Calu3 (cell line): ENCODE measurements around the gene CYB5D1. TPM values are rescaled to one million over a fixed set of nuclear protein-coding genes. Genes with fewer than 3 reads are reported as not detected.
A peak's percentile ranks its signal among the peaks of the same experiment; 100 is the strongest.
"Not testable (repeated sequence)": the region's sequence is repeated elsewhere in the genome, so short reads cannot be mapped to it uniquely, and the experiment has no call there.

Experiments used
- Bru-seq: library from RNA; stranded (reverse); fragments of 400-500 nt; gene quantifications from one replicate; lab custom pipeline; 2021; lab: Mats Ljungman, UMichigan
- BruChase-seq, 2 experiments: library from RNA; stranded (reverse); fragments of 400-500 nt; gene quantifications; one replicate each; lab custom pipeline; 2021; lab: Mats Ljungman, UMichigan
- BruUV-seq: library from RNA; stranded (reverse); fragments of 400-500 nt; replicated peaks from 2 replicates; lab custom pipeline; 2021; lab: Mats Ljungman, UMichigan
- CTCF ChIA-PET: fragments of 300-600 bp; sonication (Branson Sonifier 250); formaldehyde crosslinking; loops from one replicate; lab custom pipeline; 2022; ENCODE audit warnings: antibody characterized with exemption; lab: Charles Lee
- DNase-seq: peaks from one replicate; pipeline ENCODE4 v3.0.0; 2022
- H3K27ac Mint-ChIP-seq: one replicate; pipeline ENCODE4 v1.8.0; 2022; ENCODE audit warnings: mixed read lengths; ENCODE audit not compliant: unreplicated experiment
- H3K27me3 Mint-ChIP-seq: one replicate; pipeline ENCODE4 v1.8.0; 2022; ENCODE audit warnings: mixed read lengths; ENCODE audit not compliant: unreplicated experiment
- H3K36me3 Mint-ChIP-seq: one replicate; pipeline ENCODE4 v1.8.0; 2022; ENCODE audit warnings: mild to moderate bottlenecking, moderate library complexity, mixed read lengths; ENCODE audit not compliant: insufficient read depth, unreplicated experiment
- H3K4me1 Mint-ChIP-seq: one replicate; pipeline ENCODE4 v1.8.0; 2022; ENCODE audit warnings: mild to moderate bottlenecking, low read depth, mixed read lengths; ENCODE audit not compliant: unreplicated experiment
- H3K4me3 Mint-ChIP-seq: one replicate; pipeline ENCODE4 v1.8.0; 2022; ENCODE audit warnings: mild to moderate bottlenecking, low read depth, moderate library complexity, mixed read lengths; ENCODE audit not compliant: unreplicated experiment
- H3K9me3 Mint-ChIP-seq: one replicate; pipeline ENCODE4 v1.8.0; 2022; ENCODE audit warnings: low read depth, mixed read lengths; ENCODE audit not compliant: unreplicated experiment
- intact Hi-C: fragments of 100-400 bp; cut with micrococcal nuclease; formaldehyde crosslinking; loops from one replicate; pipeline ENCODE4 v1.10.0; 2022; ENCODE audit not compliant: unreplicated experiment
- long read RNA-seq: library from polyadenylated mRNA; stranded (forward); transcript quantifications from one replicate; pipeline ENCODE4 v2.0.0, GENCODE V29; 2022
- total RNA-seq: library from RNA; stranded (reverse); gene quantifications from 2 replicates; pipeline ENCODE4 v1.2.3, GENCODE V29; 2022
- TF ChIP-seq, protein P1 (sequence below): fragments of 200-600 bp; IDR thresholded peaks from one replicate; pipeline ENCODE4 v1.8.0; 2022; ENCODE audit warnings: antibody characterized with exemption; ENCODE audit not compliant: unreplicated experiment

CYB5D1 gene, protein sequence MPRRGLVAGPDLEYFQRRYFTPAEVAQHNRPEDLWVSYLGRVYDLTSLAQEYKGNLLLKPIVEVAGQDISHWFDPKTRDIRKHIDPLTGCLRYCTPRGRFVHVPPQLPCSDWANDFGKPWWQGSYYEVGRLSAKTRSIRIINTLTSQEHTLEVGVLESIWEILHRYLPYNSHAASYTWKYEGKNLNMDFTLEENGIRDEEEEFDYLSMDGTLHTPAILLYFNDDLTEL
- 8.0 and 8.4 TPM in 2 replicates for total RNA-seq
- Bru-seq, nascent RNA = percentile 35 among the genes with signal in this experiment
- BruChase-seq, experiment 1, labeled RNA remaining after a 6-hour chase = percentile 70 among the genes with signal in this experiment
- percentile 64 among the genes with signal in this experiment for BruChase-seq, experiment 2, labeled RNA remaining after a 2-hour chase
- long read RNA-seq, transcript CYB5D1-201 (4 exons, 3,509 nt) = major isoform, 5 of 6 reads
- long read RNA-seq, partial matches to known transcripts = 1 of 6 reads
- long read RNA-seq, other reads (novel, unspliced or antisense) = 0 of 6 reads

DNA sequence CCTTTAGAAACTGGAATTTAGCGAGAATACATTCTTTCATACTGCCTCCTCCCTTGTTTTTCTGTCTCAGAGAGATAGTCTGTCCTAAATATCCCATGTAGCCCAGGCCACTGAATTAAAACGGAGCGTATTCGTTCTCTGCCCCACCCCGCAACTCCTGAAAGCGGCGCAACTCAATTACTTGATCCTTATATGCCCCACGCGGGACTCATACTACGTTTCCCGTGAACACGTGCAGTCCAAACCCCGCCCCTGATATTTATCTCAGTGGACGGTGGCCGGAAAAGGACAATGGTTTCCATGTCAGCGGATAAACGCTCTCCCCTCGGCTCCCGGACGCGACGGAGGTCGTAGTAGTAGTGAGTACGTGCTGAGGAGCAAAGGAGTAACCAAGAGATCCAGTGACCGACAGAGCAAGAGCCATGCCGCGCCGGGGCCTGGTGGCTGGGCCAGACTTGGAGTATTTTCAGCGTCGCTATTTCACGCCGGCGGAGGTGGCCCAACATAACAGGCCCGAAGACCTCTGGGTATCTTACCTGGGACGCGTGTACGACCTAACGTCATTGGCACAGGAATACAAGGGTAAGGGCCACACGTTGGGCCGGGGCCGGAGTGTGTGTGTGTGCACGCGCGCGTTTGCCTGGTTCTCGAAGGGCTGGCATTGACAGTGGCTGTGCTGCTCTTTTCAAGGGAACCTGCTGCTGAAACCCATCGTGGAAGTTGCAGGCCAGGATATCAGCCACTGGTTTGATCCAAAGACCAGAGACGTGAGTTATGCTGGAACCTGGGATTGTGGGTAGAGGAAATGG is at the start of gene CYB5D1:
CYB5D1 (plus strand) TSS at position 291 of the 809 bp plus-strand sequence; CDS start at position 423, 132 bp downstream.
- peak; percentile 78 for DNase-seq
- H3K27ac Mint-ChIP-seq = no peak within 1 kb of the TSS
- intact Hi-C loops = loop anchor here (1.0 to 10.0 kb wide), 4 partner anchors 15 to 131 kb away; no protein-coding TSS in a partner anchor
- H3K27me3 Mint-ChIP-seq = no peaks in the 10 kb centered on the region
- BruUV-seq = no TSS peak
- H3K4me1 Mint-ChIP-seq = peaks cover 7% of the 10 kb centered on the region
- TF ChIP-seq, protein P1, sequence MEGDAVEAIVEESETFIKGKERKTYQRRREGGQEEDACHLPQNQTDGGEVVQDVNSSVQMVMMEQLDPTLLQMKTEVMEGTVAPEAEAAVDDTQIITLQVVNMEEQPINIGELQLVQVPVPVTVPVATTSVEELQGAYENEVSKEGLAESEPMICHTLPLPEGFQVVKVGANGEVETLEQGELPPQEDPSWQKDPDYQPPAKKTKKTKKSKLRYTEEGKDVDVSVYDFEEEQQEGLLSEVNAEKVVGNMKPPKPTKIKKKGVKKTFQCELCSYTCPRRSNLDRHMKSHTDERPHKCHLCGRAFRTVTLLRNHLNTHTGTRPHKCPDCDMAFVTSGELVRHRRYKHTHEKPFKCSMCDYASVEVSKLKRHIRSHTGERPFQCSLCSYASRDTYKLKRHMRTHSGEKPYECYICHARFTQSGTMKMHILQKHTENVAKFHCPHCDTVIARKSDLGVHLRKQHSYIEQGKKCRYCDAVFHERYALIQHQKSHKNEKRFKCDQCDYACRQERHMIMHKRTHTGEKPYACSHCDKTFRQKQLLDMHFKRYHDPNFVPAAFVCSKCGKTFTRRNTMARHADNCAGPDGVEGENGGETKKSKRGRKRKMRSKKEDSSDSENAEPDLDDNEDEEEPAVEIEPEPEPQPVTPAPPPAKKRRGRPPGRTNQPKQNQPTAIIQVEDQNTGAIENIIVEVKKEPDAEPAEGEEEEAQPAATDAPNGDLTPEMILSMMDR = no peak
- no peak within 1 kb of the TSS for H3K4me3 Mint-ChIP-seq
- no peaks in the 10 kb centered on the region for H3K9me3 Mint-ChIP-seq
- H3K36me3 Mint-ChIP-seq = peaks cover 7% of the 10 kb centered on the region
- CTCF ChIA-PET = interaction anchor here (0.7 to 1.1 kb wide), 7 partner anchors 13 to 238 kb away, joined by 3 to 5 read pairs (median 4); partner anchors contain the start of gene KDM6B

DNA sequence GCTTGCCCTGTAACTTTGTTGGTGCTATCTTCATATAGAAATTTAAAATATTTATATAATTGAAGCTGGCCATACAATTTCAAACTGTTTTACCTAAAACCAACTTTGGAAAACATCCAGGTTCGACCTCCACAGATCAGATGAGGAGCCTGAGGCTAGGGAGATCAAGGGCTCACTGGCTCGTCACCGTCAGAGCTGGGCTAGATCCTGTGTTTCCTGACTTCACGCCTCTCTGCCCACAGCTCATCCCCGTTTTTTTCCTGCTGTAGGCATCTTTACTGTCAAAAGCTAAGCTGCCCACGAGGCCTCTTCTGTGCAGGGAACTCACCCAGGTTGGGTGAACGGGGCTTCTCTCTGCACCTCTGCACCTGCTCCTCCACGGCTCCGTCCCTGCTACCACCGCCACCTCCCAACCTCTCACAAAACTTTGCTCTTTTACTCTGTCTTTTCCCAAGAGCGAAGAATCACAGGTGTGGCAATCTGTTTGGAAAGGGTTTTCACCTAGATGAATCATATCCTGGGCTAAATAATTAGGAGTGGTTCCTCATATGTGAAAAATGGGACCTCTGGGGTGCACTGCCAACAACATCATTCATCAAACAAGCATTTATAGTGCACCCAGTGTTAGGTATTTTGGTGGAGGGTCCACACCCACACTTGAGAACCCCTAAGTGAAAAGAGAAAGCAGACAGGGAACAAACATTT is 48.6 kb upstream of the CYB5D1 start:
- CTCF ChIA-PET = interaction anchor here (0.6 kb wide), 1 partner anchor 63 kb away, joined by 3 read pairs; no protein-coding TSS in a partner anchor
- no peaks in the 10 kb centered on the region for H3K9me3 Mint-ChIP-seq
- H3K4me3 Mint-ChIP-seq = peak overlapping the region; percentile 25
- H3K4me1 Mint-ChIP-seq = peaks cover 13% of the 10 kb centered on the region
- H3K36me3 Mint-ChIP-seq = peaks cover 4% of the 10 kb centered on the region
- intact Hi-C loops = no loop called here
- BruUV-seq = no TSS peak
- TF ChIP-seq, protein P1 = no peak
- H3K27ac Mint-ChIP-seq = peak overlapping the region; percentile 44
- H3K27me3 Mint-ChIP-seq = no peaks in the 10 kb centered on the region
- no peak for DNase-seq

DNA sequence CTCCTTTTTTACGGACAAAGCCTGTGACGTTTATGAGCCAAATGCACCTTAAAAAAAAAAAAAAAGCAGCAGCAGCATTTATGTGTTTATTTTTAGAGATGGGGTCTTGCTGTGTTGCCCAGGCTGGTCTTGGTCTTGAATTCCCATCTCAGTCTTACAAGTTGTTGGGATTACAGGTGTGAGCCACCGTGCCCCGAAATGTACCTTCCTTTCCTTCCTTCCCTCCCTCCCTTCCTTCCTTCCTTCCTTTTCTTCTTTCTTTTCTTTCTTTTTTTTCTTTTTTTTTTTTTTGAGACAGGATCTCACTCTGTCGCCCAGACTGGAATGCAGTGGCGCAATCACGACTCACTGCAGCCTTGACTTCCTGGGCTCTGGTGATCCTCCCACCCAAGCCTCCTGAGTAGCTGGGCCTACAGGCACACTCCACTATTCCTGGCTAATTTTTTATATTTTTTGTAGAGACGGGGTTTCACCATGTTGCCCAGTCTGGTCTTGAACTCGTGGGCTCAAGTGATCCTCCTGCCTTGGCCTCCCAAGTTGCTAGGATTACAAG is 47.9 kb upstream of the CYB5D1 start:
- H3K27me3 Mint-ChIP-seq, BruUV-seq, intact Hi-C loops, H3K36me3 Mint-ChIP-seq, H3K4me3 Mint-ChIP-seq, H3K9me3 Mint-ChIP-seq: not testable (repeated sequence)
- CTCF ChIA-PET = interaction anchor here (0.6 kb wide), 1 partner anchor 64 kb away, joined by 3 read pairs; no protein-coding TSS in a partner anchor
- peaks cover 13% of the 10 kb centered on the region for H3K4me1 Mint-ChIP-seq
- peak overlapping the region; percentile 44 for H3K27ac Mint-ChIP-seq
- peak; percentile 9 for DNase-seq

DNA sequence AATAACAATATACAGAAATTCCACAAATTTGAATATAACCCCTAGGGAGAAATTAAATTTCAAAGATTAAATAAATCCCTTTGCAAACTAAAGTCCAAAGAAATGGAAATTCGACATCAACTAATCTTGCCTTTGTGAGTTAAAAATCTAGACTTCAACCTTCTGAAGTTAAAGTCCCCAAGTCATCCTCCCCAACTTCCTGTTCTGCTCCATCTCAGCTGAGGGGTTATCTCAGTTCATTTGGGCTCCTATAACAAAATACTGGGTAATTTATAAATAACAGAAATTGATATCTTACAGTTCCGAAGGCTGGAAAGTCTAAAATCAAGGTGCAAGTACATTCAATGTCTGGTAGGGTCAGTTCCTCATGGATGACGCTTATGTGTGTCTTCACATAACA is 46.6 kb upstream of the CYB5D1 start:
- peaks cover under 1% of the 10 kb centered on the region for H3K27me3 Mint-ChIP-seq
- H3K27ac Mint-ChIP-seq = no peak overlapping the region
- H3K4me1 Mint-ChIP-seq = peaks cover 13% of the 10 kb centered on the region
- no peaks in the 10 kb centered on the region for H3K9me3 Mint-ChIP-seq
- CTCF ChIA-PET = no interaction called here
- intact Hi-C loops = no loop called here
- peaks cover 4% of the 10 kb centered on the region for H3K36me3 Mint-ChIP-seq
- DNase-seq = no peak
- no peak overlapping the region for H3K4me3 Mint-ChIP-seq
- BruUV-seq = no TSS peak
- TF ChIP-seq, protein P1 = no peak
